Measurements from ENCODE around the gene CHMP3. TPM values are rescaled to one million over a fixed set of nuclear protein-coding genes. Genes with fewer than 3 reads are reported as not detected.

CHMP3 gene
- total RNA-seq, 1 donor from 2014 or later, result 70.5 TPM

GRCh38 chr2:86513948-86514660 lies 49.1 kb downstream of the CHMP3 start:
- Mint-ChIP-seq H3K27ac (ENCODE audit: unreplicated experiment) (no peak overlapping the region), H3K4me3 (ENCODE audit: unreplicated experiment) (no peak overlapping the region), H3K9me3 (ENCODE audit: unreplicated experiment) (no peaks in the 10 kb centered on the region), H3K4me1 (ENCODE audit: unreplicated experiment) (no peaks in the 10 kb centered on the region), H3K27me3 (ENCODE audit: unreplicated experiment) (peaks cover 2% of the 10 kb centered on the region), H3K36me3 (ENCODE audit: low read depth, unreplicated experiment) (peaks cover 9% of the 10 kb centered on the region)
- no peak for DNase-seq (ENCODE audit: low spot score)
- no peak for TF ChIP-seq CTCF (IDR thresholded peaks at IDR 0.05; ENCODE audit: unreplicated experiment)

- no peak for DNase-seq (ENCODE audit: low spot score)
- Mint-ChIP-seq H3K27ac (ENCODE audit: unreplicated experiment) (no peak overlapping the region), H3K9me3 (ENCODE audit: unreplicated experiment) (no peaks in the 10 kb centered on the region), H3K4me1 (ENCODE audit: unreplicated experiment) (no peaks in the 10 kb centered on the region), H3K4me3 (ENCODE audit: unreplicated experiment) (no peak overlapping the region), H3K36me3 (ENCODE audit: low read depth, unreplicated experiment) (peaks cover 13% of the 10 kb centered on the region), H3K27me3 (ENCODE audit: unreplicated experiment) (peaks cover 2% of the 10 kb centered on the region)
- TF ChIP-seq CTCF (IDR thresholded peaks at IDR 0.05; ENCODE audit: unreplicated experiment), result no peak
Observed at GRCh38 chr2:86512892-86513291, 50.4 kb downstream of the CHMP3 start.

- DNase-seq (ENCODE audit: low spot score), result no peak
- no peaks in the 10 kb centered on the region for H3K9me3 Mint-ChIP-seq (ENCODE audit: unreplicated experiment)
- no peak for TF ChIP-seq CTCF (IDR thresholded peaks at IDR 0.05; ENCODE audit: unreplicated experiment)
Observed at GRCh38 chr2:86512034-86512433, 51.2 kb downstream of the CHMP3 start.

GRCh38 chr2:86510436-86510933 lies 52.8 kb downstream of the CHMP3 start:
- Mint-ChIP-seq H3K9me3 (ENCODE audit: unreplicated experiment) (no peaks in the 10 kb centered on the region), H3K27me3 (ENCODE audit: unreplicated experiment) (peaks cover 2% of the 10 kb centered on the region), H3K27ac (ENCODE audit: unreplicated experiment) (no peak overlapping the region), H3K4me3 (ENCODE audit: unreplicated experiment) (peak overlapping the region; percentile 66), H3K4me1 (ENCODE audit: unreplicated experiment) (no peaks in the 10 kb centered on the region), H3K36me3 (ENCODE audit: low read depth, unreplicated experiment) (peaks cover 13% of the 10 kb centered on the region)
- no peak for TF ChIP-seq CTCF (IDR thresholded peaks at IDR 0.05; ENCODE audit: unreplicated experiment)
- DNase-seq (ENCODE audit: low spot score), result no peak

More at GRCh38 chr2:86512034-86512433, 51.2 kb downstream of the CHMP3 start:
- Mint-ChIP-seq H3K4me3 (ENCODE audit: unreplicated experiment) (no peak overlapping the region), H3K27ac (ENCODE audit: unreplicated experiment) (no peak overlapping the region), H3K4me1 (ENCODE audit: unreplicated experiment) (no peaks in the 10 kb centered on the region), H3K36me3 (ENCODE audit: low read depth, unreplicated experiment) (peaks cover 13% of the 10 kb centered on the region), H3K27me3 (ENCODE audit: unreplicated experiment) (peaks cover 2% of the 10 kb centered on the region)

- H3K27me3 Mint-ChIP-seq (ENCODE audit: unreplicated experiment), result peaks cover 2% of the 10 kb centered on the region
- no peak for TF ChIP-seq CTCF (IDR thresholded peaks at IDR 0.05; ENCODE audit: unreplicated experiment)
- no peaks in the 10 kb centered on the region for H3K9me3 Mint-ChIP-seq (ENCODE audit: unreplicated experiment)
- H3K27ac Mint-ChIP-seq (ENCODE audit: unreplicated experiment), result no peak overlapping the region
- H3K36me3 Mint-ChIP-seq (ENCODE audit: low read depth, unreplicated experiment), result peaks cover 28% of the 10 kb centered on the region
- peak overlapping the region; percentile 12 for H3K4me3 Mint-ChIP-seq (ENCODE audit: unreplicated experiment)
- no peaks in the 10 kb centered on the region for H3K4me1 Mint-ChIP-seq (ENCODE audit: unreplicated experiment)
- DNase-seq (ENCODE audit: low spot score), result no peak
Observed at GRCh38 chr2:86507600-86507999, 55.6 kb downstream of the CHMP3 start.
